ENCODE results near the gene RERE.

The RERE gene

GRCh38 chr1:8663090-8663802, 154.2 kb downstream of the RERE start:
- Histone ChIP-seq H3K4me1 (ENCODE audit: control insufficient read depth, insufficient read depth, low read length) (peaks cover 32% of the 10 kb centered on the region), H3K27ac (ENCODE audit: extremely low read depth, low read depth, low read length) (no peak overlapping the region), H3K4me3 (ENCODE audit: low read depth, low read length) (no peak overlapping the region), H3K36me3 (ENCODE audit: control insufficient read depth in 2 of 2, insufficient read depth in 1 of 2, low read length in 2 of 2) (no peaks in the 10 kb centered on the region), H3K9me3 (ENCODE audit: control insufficient read depth, insufficient read depth, low read depth, low read length) (no peaks in the 10 kb centered on the region)
- CTCF ChIA-PET = interaction anchor here (0.6 to 2.9 kb wide), 6 partner anchors 8 to 197 kb away, joined by 3 to 14 read pairs (median 3); no protein-coding TSS in a partner anchor
- POLR2A ChIA-PET = interaction anchor here (2.0 kb wide), 1 partner anchor 40 kb away, joined by 5 read pairs; no protein-coding TSS in a partner anchor
- TF ChIP-seq ZNF157 (tag by site-specific recombination; IDR thresholded peaks at IDR 0.05) (no peak), ATF2 (tag by site-specific recombination; IDR thresholded peaks at IDR 0.05; ENCODE audit: low read depth) (no peak)

GRCh38 chr1:8662380-8663072, 154.9 kb downstream of the RERE start:
- Histone ChIP-seq H3K27ac (ENCODE audit: extremely low read depth, low read depth, low read length) (peak overlapping the region; percentile 76; the same call in 1 of the 2 replicates), H3K4me1 (ENCODE audit: control insufficient read depth, insufficient read depth, low read length) (peaks cover 28% of the 10 kb centered on the region), H3K9me3 (ENCODE audit: control insufficient read depth, insufficient read depth, low read depth, low read length) (no peaks in the 10 kb centered on the region), H3K36me3 (ENCODE audit: control insufficient read depth in 2 of 2, insufficient read depth in 1 of 2, low read length in 2 of 2) (no peaks in the 10 kb centered on the region), H3K4me3 (ENCODE audit: low read depth, low read length) (no peak overlapping the region)
- 0 out of 2 replicates have a peak, but pooled peaks have one; percentile 34 for TF ChIP-seq ZNF664 (tag by site-specific recombination; IDR thresholded peaks at IDR 0.05)
- no peak for TF ChIP-seq ZNF558 (tag by site-specific recombination; IDR thresholded peaks at IDR 0.05)
- TF ChIP-seq SP2 (tag by site-specific recombination; IDR thresholded peaks at IDR 0.05) = no peak
- ChIA-PET POLR2A (interaction anchor here (2.0 kb wide), 1 partner anchor 41 kb away, joined by 5 read pairs; no protein-coding TSS in a partner anchor), CTCF (interaction anchor here (0.6 to 2.9 kb wide), 6 partner anchors 9 to 187 kb away, joined by 3 to 14 read pairs (median 3); no protein-coding TSS in a partner anchor)

DNA sequence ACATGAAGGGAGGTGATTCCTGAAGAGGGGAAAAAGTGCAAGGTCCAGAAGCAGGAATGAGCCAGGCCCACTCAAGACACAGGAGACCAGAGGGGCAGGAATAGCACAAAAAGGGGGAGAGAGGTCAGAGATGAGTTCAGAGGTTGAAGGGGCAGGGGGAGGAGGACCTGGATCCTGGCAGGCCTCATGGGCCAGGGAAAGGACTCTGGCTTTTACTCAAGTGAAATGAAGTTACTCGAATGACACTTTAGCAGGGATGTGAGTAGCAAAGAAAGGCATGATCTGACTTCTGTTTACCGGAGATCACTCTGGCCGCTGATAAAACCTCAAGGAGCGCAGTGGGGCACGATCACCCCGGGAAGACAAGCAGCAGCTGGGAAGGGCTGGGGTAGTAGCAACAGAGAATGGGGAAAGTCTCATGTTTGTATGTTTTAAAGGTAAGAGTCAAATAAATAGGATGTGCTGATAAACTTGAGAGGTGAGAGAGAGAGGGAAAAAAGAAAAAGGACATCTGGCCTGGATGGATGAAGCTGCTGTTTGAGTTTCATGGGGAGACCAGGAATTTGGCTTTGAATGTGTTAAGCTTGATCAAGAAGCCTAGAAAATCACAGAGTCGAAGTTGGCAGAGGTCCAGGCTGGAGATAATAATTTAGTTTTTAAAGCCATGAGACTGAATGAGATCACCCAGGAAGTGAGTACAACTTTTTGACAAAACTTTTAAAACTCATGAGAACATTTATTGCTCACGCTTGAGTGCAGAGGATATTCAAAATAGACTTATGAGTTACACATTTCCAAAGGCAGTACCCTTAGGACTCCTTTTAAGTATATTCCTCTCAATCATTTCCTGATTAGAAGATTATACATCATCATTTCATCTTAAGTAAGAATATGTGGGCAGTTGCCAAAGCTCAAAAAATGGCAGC, 156.0 kb downstream of the RERE start:
- ChIA-PET POLR2A (interaction anchor here (0.9 to 2.0 kb wide), 2 partner anchors 35 to 42 kb away, joined by 3 to 5 read pairs; no protein-coding TSS in a partner anchor), CTCF (interaction anchor here (1.1 to 2.9 kb wide), 4 partner anchors 10 to 188 kb away, joined by 3 to 14 read pairs (median 4); no protein-coding TSS in a partner anchor)
- no peak overlapping the region for H3K4me3 ChIP-seq (ENCODE audit: low read depth, low read length)
- H3K36me3 ChIP-seq (ENCODE audit: control insufficient read depth in 2 of 2, insufficient read depth in 1 of 2, low read length in 2 of 2) = no peaks in the 10 kb centered on the region
- H3K4me1 ChIP-seq (ENCODE audit: control insufficient read depth, insufficient read depth, low read length) = peaks cover 25% of the 10 kb centered on the region
- H3K9me3 ChIP-seq (ENCODE audit: control insufficient read depth, insufficient read depth, low read depth, low read length) = no peaks in the 10 kb centered on the region
- H3K27ac ChIP-seq (ENCODE audit: extremely low read depth, low read depth, low read length) = peak overlapping the region; percentile 76
- TF ChIP-seq ZNF580 (tag by site-specific recombination; IDR thresholded peaks at IDR 0.05) = no peak
- 0 out of 2 replicates have a peak, but pooled peaks have one; percentile 53 for TF ChIP-seq IKZF3 (tag by site-specific recombination; IDR thresholded peaks at IDR 0.05)
- 0 out of 2 replicates have a peak, but pooled peaks have one; percentile 38 for TF ChIP-seq KLF8 (tag by site-specific recombination; IDR thresholded peaks at IDR 0.05)
- TF ChIP-seq ZNF701 (tag by site-specific recombination; IDR thresholded peaks at IDR 0.05) = no peak
- TF ChIP-seq, protein P1, sequence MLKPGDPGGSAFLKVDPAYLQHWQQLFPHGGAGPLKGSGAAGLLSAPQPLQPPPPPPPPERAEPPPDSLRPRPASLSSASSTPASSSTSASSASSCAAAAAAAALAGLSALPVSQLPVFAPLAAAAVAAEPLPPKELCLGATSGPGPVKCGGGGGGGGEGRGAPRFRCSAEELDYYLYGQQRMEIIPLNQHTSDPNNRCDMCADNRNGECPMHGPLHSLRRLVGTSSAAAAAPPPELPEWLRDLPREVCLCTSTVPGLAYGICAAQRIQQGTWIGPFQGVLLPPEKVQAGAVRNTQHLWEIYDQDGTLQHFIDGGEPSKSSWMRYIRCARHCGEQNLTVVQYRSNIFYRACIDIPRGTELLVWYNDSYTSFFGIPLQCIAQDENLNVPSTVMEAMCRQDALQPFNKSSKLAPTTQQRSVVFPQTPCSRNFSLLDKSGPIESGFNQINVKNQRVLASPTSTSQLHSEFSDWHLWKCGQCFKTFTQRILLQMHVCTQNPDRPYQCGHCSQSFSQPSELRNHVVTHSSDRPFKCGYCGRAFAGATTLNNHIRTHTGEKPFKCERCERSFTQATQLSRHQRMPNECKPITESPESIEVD (tag by site-specific recombination; IDR thresholded peaks at IDR 0.05) = peak; percentile 98
- TF ChIP-seq ZNF830 (tag by site-specific recombination; IDR thresholded peaks at IDR 0.05; ENCODE audit: low read depth) = no peak
- no peak for TF ChIP-seq ZSCAN16 (tag by site-specific recombination; IDR thresholded peaks at IDR 0.05)
- peak; percentile 30; the same call in 1 of the 2 replicates for TF ChIP-seq ZBTB21 (tag by site-specific recombination; IDR thresholded peaks at IDR 0.05)
- TF ChIP-seq YY2 (tag by site-specific recombination; IDR thresholded peaks at IDR 0.05) = no peak
- TF ChIP-seq ZNF394 (tag by site-specific recombination; IDR thresholded peaks at IDR 0.05; ENCODE audit: borderline replicate concordance) = peak; percentile 40; the same call in 1 of the 2 replicates
- TF ChIP-seq, protein P2, sequence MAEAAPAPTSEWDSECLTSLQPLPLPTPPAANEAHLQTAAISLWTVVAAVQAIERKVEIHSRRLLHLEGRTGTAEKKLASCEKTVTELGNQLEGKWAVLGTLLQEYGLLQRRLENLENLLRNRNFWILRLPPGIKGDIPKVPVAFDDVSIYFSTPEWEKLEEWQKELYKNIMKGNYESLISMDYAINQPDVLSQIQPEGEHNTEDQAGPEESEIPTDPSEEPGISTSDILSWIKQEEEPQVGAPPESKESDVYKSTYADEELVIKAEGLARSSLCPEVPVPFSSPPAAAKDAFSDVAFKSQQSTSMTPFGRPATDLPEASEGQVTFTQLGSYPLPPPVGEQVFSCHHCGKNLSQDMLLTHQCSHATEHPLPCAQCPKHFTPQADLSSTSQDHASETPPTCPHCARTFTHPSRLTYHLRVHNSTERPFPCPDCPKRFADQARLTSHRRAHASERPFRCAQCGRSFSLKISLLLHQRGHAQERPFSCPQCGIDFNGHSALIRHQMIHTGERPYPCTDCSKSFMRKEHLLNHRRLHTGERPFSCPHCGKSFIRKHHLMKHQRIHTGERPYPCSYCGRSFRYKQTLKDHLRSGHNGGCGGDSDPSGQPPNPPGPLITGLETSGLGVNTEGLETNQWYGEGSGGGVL (tag by site-specific recombination; IDR thresholded peaks at IDR 0.05) = peak; percentile 11; the same call in 1 of the 2 replicates
- peak; percentile 57 for TF ChIP-seq ZNF843 (tag by site-specific recombination; IDR thresholded peaks at IDR 0.05)
- peak; percentile 50; the same call in 1 of the 2 replicates for TF ChIP-seq KLF10 (tag by site-specific recombination; IDR thresholded peaks at IDR 0.05)
- TF ChIP-seq ZNF629 (tag by site-specific recombination; IDR thresholded peaks at IDR 0.05) = peak; percentile 89

Data from HEK293 (cell line).